Neural crest cell (in vitro differentiated cells): ENCODE results near the gene LIG1. TPM values are rescaled to one million over a fixed set of nuclear protein-coding genes. Genes with fewer than 3 reads are reported as not detected.

ENCODE experiments used
- DNase-seq: peaks from one replicate; pipeline ENCODE4 v3.0.0; 2021; ENCODE audit warnings: low read depth, mixed read lengths, low spot score
- H3K27ac Mint-ChIP-seq: one replicate; pipeline ENCODE4 v1.8.0; 2021; ENCODE audit warnings: mild to moderate bottlenecking, mixed read lengths; ENCODE audit not compliant: unreplicated experiment
- H3K27me3 Mint-ChIP-seq: 2 replicates; pipeline ENCODE4 v1.8.0; 2021; ENCODE audit warnings: low read depth, mild to moderate bottlenecking, mixed read lengths
- H3K36me3 Mint-ChIP-seq: 2 replicates; pipeline ENCODE4 v1.8.0; 2021; ENCODE audit warnings: low read depth, mild to moderate bottlenecking, mixed read lengths
- H3K4me1 Mint-ChIP-seq: 2 replicates; pipeline ENCODE4 v1.8.0; 2021; ENCODE audit warnings: mixed read lengths
- H3K4me3 Mint-ChIP-seq: one replicate; pipeline ENCODE4 v1.8.0; 2021; ENCODE audit warnings: mild to moderate bottlenecking, mixed read lengths
- H3K9me3 Mint-ChIP-seq: 2 replicates; pipeline ENCODE4 v1.8.0; 2021; ENCODE audit warnings: mixed read lengths
- total RNA-seq: library from RNA; stranded (reverse); gene quantifications from 2 replicates; pipeline ENCODE4 v1.2.1, GENCODE V29; 2021
- TF ChIP-seq, protein P1 (sequence below): fragments of 200-600 bp; sonication (generic); conservative IDR thresholded peaks from 2 replicates; pipeline ENCODE4 v1.5.0; 2021; ENCODE audit warnings: antibody characterized with exemption, mild to moderate bottlenecking

The LIG1 gene
- total RNA-seq, 1 donor from 2014 or later: 144 TPM

- Mint-ChIP-seq H3K4me1 (peaks cover 9% of the 10 kb centered on the region), H3K27me3 (no peaks in the 10 kb centered on the region), H3K4me3 (peak overlapping the region; percentile 44), H3K27ac (peak overlapping the region; percentile 77), H3K9me3 (peaks cover 3% of the 10 kb centered on the region), H3K36me3 (peaks cover 31% of the 10 kb centered on the region)
- no peak for DNase-seq
- TF ChIP-seq, protein P1, sequence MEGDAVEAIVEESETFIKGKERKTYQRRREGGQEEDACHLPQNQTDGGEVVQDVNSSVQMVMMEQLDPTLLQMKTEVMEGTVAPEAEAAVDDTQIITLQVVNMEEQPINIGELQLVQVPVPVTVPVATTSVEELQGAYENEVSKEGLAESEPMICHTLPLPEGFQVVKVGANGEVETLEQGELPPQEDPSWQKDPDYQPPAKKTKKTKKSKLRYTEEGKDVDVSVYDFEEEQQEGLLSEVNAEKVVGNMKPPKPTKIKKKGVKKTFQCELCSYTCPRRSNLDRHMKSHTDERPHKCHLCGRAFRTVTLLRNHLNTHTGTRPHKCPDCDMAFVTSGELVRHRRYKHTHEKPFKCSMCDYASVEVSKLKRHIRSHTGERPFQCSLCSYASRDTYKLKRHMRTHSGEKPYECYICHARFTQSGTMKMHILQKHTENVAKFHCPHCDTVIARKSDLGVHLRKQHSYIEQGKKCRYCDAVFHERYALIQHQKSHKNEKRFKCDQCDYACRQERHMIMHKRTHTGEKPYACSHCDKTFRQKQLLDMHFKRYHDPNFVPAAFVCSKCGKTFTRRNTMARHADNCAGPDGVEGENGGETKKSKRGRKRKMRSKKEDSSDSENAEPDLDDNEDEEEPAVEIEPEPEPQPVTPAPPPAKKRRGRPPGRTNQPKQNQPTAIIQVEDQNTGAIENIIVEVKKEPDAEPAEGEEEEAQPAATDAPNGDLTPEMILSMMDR: no peak
Measured at GRCh38 chr19:48175578-48175977, 5.4 kb upstream of the LIG1 start.

DNA sequence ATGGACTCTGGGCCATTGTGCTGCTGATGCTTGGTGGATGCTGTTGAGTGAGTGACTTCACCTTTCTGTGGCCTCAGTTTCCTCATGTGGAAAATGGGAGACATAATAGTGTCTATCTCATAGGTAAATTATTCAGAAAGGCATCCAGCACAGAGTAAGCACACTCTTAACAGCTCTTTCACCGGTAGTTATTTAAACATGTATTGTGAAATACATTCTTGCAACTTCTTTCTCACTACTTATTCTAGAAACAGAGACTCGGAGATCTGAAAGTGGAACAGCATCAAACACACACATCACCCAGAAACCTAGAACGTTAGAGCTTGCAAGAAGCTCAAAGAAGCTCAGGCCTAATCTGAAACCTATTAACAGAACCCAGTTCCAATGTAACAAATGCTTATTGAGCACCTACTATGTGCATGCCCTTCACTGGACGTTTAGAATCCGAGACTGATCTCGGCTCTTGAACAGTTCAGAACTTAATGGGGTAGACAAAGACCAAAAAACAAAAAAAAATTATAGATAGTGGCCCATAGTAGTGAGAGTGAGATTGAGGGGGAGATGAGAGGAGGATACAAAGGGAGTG is 4.4 kb upstream of the LIG1 start:
- H3K4me3 Mint-ChIP-seq: peak overlapping the region; percentile 68
- no peak for DNase-seq
- peaks cover 26% of the 10 kb centered on the region for H3K36me3 Mint-ChIP-seq
- H3K27me3 Mint-ChIP-seq: no peaks in the 10 kb centered on the region
- no peak overlapping the region for H3K27ac Mint-ChIP-seq
- peaks cover 9% of the 10 kb centered on the region for H3K4me1 Mint-ChIP-seq
- TF ChIP-seq, protein P1: no peak
- H3K9me3 Mint-ChIP-seq: no peaks in the 10 kb centered on the region

GRCh38 chr19:48171710-48172109 is 1.6 kb upstream of the LIG1 start:
- no peak for DNase-seq
- TF ChIP-seq, protein P1: no peak
- H3K9me3 Mint-ChIP-seq: no peaks in the 10 kb centered on the region
- H3K36me3 Mint-ChIP-seq: peaks cover 19% of the 10 kb centered on the region
- peaks cover 22% of the 10 kb centered on the region for H3K4me1 Mint-ChIP-seq
- no peaks in the 10 kb centered on the region for H3K27me3 Mint-ChIP-seq
- H3K4me3 Mint-ChIP-seq: peak overlapping the region; percentile 94
- no peak overlapping the region for H3K27ac Mint-ChIP-seq

GRCh38 chr19:48170817-48171347 is 738 bp upstream of the LIG1 start:
- no peak for DNase-seq
- Mint-ChIP-seq H3K27ac (peak overlapping the region; percentile 95), H3K9me3 (no peaks in the 10 kb centered on the region), H3K27me3 (no peaks in the 10 kb centered on the region), H3K4me1 (peaks cover 22% of the 10 kb centered on the region), H3K36me3 (peaks cover 17% of the 10 kb centered on the region), H3K4me3 (peak overlapping the region; percentile 94)
- TF ChIP-seq, protein P1: no peak

DNA sequence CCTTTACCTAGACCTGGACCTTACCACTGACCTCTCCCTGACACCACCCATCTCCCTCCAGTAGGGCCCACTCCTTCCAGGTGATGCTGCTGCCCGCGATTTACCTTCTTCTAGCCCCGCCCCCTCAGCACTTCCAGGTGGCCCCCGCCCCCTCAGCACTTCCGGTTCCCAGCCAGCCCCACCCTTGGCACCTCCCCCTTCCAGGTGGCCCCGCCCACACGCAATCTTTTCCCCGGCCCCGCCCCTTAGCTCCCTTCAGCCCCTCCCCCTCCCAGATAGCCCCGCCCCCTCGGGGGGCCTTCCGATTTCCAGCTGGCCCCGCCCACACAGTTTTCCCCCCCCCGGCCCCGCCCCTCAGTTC is 586 bp downstream of the LIG1 start:
- TF ChIP-seq, protein P1: no peak
- Mint-ChIP-seq H3K27me3 (no peaks in the 10 kb centered on the region), H3K36me3 (peaks cover 11% of the 10 kb centered on the region), H3K27ac (no peak overlapping the region), H3K4me1 (peaks cover 22% of the 10 kb centered on the region), H3K4me3 (peak overlapping the region; percentile 94), H3K9me3 (no peaks in the 10 kb centered on the region)
- peak; percentile 74 for DNase-seq
